PC-9 (cell line): ENCODE data around the gene STEEP1. TPM values are rescaled to one million over a fixed set of nuclear protein-coding genes. Genes with fewer than 3 reads are reported as not detected.

ENCODE experiments used
- BruUV-seq: library from RNA; stranded (reverse); fragments of 400-500 nt; replicated peaks from 2 replicates; lab custom pipeline; 2021; lab: Mats Ljungman, UMichigan
- CTCF ChIA-PET: fragments of 300-600 bp; sonication (Branson Sonifier 250); formaldehyde crosslinking; loops from one replicate; lab custom pipeline; 2022; ENCODE audit warnings: antibody characterized with exemption; lab: Charles Lee
- POLR2A ChIA-PET: fragments of 300-600 bp; sonication (Branson Sonifier 250); formaldehyde crosslinking; loops from one replicate; lab custom pipeline; 2022; ENCODE audit warnings: antibody characterized with exemption; ENCODE audit not compliant: unreplicated experiment; lab: Charles Lee
- DNase-seq, 2 experiments: peaks; one replicate each; pipeline versions ENCODE4 v3.0.0 to v3.0.0-alpha.2; 2015 to 2022; ENCODE audit warnings: mixed read lengths in 1 of 2
- H2AFZ ChIP-seq: fragments of 200-600 bp; sonication (generic); 2 replicates; pipeline ENCODE4 v1.8.1; 2017; ENCODE audit warnings: antibody characterized with exemption
- H3F3A ChIP-seq: fragments of 200-600 bp; sonication (generic); 2 replicates; pipeline ENCODE4 v1.8.1; 2017; ENCODE audit warnings: antibody characterized with exemption, mild to moderate bottlenecking, low read depth; ENCODE audit not compliant: insufficient read depth
- H3K27ac ChIP-seq: fragments of 200-600 bp; sonication (generic); 2 replicates; pipeline ENCODE4 v1.6.1; 2016; ENCODE audit warnings: mixed run types
- H3K27me3 ChIP-seq: fragments of 200-600 bp; sonication (generic); 2 replicates; pipeline ENCODE4 v1.6.1; 2016; ENCODE audit warnings: low read depth, mixed run types; ENCODE audit not compliant: insufficient read depth
- H3K36me3 ChIP-seq: fragments of 200-600 bp; sonication (generic); 2 replicates; pipeline ENCODE4 v1.6.1; 2016; ENCODE audit warnings: low read depth, mixed run types
- H3K4me1 ChIP-seq: fragments of 200-600 bp; sonication (generic); replicated peaks from 2 replicates; pipeline ENCODE4 v1.6.1; 2016; ENCODE audit warnings: mixed run types; ENCODE audit not compliant: insufficient read depth
- H3K4me2 ChIP-seq: fragments of 200-600 bp; sonication (generic); 2 replicates; pipeline ENCODE4 v1.6.1; 2017; ENCODE audit warnings: mixed run types
- H3K4me3 ChIP-seq: fragments of 200-600 bp; sonication (generic); 2 replicates; pipeline ENCODE4 v1.6.1; 2016; ENCODE audit warnings: mixed run types
- H3K79me2 ChIP-seq: fragments of 200-600 bp; sonication (generic); 2 replicates; pipeline ENCODE4 v1.6.1; 2017; ENCODE audit warnings: low read depth, mixed run types
- H3K9me2 ChIP-seq: fragments of 200-600 bp; sonication (generic); 2 replicates; pipeline ENCODE4 v1.8.1; 2017; ENCODE audit warnings: mild to moderate bottlenecking; ENCODE audit not compliant: insufficient read depth
- H3K9me3 ChIP-seq: fragments of 200-600 bp; sonication (generic); 2 replicates; pipeline ENCODE4 v1.8.1; 2016; ENCODE audit warnings: low read depth; ENCODE audit not compliant: insufficient read depth
- H4K20me1 ChIP-seq: fragments of 200-600 bp; sonication (generic); 2 replicates; pipeline ENCODE4 v1.8.1; 2017; ENCODE audit not compliant: insufficient read depth
- EZH2 ChIP-seq: fragments of 200-600 bp; sonication (generic); IDR thresholded peaks from 2 replicates; pipeline ENCODE4 v1.8.0; 2017; ENCODE audit warnings: antibody characterized with exemption, low read depth
- intact Hi-C: fragments of 100-400 bp; cut with micrococcal nuclease; formaldehyde crosslinking; loops from one replicate; pipeline ENCODE4 v1.10.0; 2022; ENCODE audit not compliant: unreplicated experiment
- total RNA-seq: library from RNA; stranded (reverse); gene quantifications from 2 replicates; pipeline ENCODE4 v1.2.3, GENCODE V29; 2021
- TF ChIP-seq, protein P1 (sequence below): fragments of 200-600 bp; sonication (generic); conservative IDR thresholded peaks from 2 replicates; pipeline ENCODE4 v1.6.1; 2017; ENCODE audit warnings: mixed run types, antibody characterized with exemption, mild to moderate bottlenecking, moderate library complexity

Gene STEEP1
- total RNA-seq, 1 experiment from 2014 or later, result 56.5 TPM

DNA sequence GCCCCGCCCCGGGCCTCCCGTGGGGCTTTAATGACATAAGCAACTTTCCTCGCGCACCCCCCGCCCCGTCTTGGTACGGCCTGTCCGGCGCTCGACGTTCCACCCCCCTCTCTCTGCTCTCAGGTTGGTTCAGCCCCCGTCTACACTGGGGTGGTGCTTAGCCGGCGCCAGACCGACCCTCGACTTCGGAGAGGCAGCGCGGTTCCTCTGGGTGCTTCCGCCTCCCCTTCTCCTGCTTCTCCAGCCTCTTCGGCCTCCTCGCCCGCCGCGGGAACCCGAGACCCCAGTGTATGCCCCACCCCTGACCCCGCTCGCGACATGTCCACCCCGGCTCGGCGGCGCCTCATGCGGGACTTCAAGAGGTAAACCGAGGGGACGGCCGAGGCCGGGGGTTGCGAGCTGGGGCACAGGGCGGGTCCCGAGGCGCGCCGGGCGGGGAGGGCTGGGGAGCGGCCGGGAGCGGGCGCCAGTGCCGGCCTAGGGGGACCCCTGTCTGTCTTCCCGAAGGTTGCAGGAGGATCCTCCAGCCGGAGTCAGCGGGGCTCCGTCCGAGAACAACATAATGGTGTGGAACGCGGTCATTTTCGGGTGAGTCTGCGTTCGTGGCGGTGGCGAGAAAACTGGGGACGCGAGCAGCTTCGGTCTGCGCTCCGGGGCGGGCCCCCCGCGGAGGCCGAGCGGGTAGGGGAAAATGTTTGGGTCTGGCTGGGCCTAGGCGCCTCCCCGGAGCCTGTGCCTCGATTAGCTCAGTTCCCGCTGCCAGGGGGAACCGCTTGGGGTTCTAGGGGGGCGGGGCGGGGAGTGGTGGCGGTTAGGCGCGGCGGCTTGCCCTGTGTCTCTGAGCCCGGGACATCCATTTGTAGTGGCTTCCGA lies 9.4 kb upstream of the STEEP1 start, which contains the start of gene UBE2A:
Gene UBE2A, plus strand, starts transcription at position 170 of the 873 bp plus-strand sequence. Its CDS starts 149 bp downstream, at position 319.
- H3K4me2 ChIP-seq, result peak within 1 kb of the TSS; percentile 98
- peak; percentile 86 to 93 for DNase-seq
- no peaks in the 10 kb centered on the region for H3K9me2 ChIP-seq
- H3K4me1 ChIP-seq, result peaks cover 27% of the 10 kb centered on the region
- ChIA-PET CTCF (interaction anchor here (0.6 to 1.0 kb wide), 5 partner anchors 37 to 97 kb away, joined by 3 to 6 read pairs (median 4); no protein-coding TSS in a partner anchor), POLR2A (interaction anchor here (0.5 to 0.8 kb wide), 6 partner anchors 9 to 1764 kb away, joined by 3 to 11 read pairs (median 4); partner anchors contain the start of gene STEEP1)
- intact Hi-C loops, result loop anchor here (1.0 to 5.0 kb wide), 3 partner anchors 9 to 118 kb away; partner anchors contain the start of genes SEPTIN6 and STEEP1
- no peaks in the 10 kb centered on the region for H3K9me3 ChIP-seq
- peak within 1 kb of the TSS; percentile 87 for H2AFZ ChIP-seq
- peak within 1 kb of the TSS; percentile 83 for H3K27ac ChIP-seq
- H3K27me3 ChIP-seq, result no peaks in the 10 kb centered on the region
- peaks cover 21% of the 10 kb centered on the region for H3F3A ChIP-seq
- peaks cover 10% of the 10 kb centered on the region; the same call in 1 of the 2 replicates for H3K36me3 ChIP-seq
- peaks cover 23% of the 10 kb centered on the region for H3K79me2 ChIP-seq
- peak within 1 kb of the TSS; percentile 83 for H3K4me3 ChIP-seq
- TF ChIP-seq EZH2, result no peak
- TF ChIP-seq, protein P1, sequence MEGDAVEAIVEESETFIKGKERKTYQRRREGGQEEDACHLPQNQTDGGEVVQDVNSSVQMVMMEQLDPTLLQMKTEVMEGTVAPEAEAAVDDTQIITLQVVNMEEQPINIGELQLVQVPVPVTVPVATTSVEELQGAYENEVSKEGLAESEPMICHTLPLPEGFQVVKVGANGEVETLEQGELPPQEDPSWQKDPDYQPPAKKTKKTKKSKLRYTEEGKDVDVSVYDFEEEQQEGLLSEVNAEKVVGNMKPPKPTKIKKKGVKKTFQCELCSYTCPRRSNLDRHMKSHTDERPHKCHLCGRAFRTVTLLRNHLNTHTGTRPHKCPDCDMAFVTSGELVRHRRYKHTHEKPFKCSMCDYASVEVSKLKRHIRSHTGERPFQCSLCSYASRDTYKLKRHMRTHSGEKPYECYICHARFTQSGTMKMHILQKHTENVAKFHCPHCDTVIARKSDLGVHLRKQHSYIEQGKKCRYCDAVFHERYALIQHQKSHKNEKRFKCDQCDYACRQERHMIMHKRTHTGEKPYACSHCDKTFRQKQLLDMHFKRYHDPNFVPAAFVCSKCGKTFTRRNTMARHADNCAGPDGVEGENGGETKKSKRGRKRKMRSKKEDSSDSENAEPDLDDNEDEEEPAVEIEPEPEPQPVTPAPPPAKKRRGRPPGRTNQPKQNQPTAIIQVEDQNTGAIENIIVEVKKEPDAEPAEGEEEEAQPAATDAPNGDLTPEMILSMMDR, result peak; percentile 61; the same call in 1 of the 2 replicates
- BruUV-seq, result no TSS peak
- H4K20me1 ChIP-seq, result no peaks in the 10 kb centered on the region

DNA sequence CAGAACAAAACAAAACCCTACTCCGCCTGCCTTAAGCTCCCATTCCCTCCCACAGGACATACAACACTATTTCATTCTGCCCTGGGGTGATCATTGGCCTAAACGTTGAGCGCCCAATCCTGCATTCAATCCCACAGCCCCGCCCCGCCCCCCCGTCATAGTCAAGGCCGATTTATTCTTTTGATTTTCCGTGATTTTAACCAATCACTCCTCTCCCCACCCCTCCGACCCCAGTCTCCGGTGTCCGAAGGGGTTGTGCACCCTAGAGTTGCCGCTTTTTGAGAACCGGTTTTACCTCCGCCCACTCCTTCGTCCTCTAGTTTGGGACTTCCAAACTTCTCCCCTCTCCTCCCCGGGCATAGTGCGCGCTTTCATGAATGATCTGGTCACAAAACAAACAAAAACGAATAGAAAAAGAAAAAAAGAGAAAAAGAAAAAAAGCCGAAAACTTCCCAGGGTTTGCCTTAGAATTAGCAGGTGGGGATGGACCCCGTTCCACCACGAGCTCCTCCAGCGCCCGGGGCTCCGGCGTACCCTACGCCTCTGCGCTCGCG lies 8.7 kb upstream of the STEEP1 start:
- DNase-seq, result peak; percentile 65 to 75
- intact Hi-C loops, result loop anchor here (1.0 to 5.0 kb wide), 3 partner anchors 9 to 118 kb away; partner anchors contain the start of genes SEPTIN6 and STEEP1

More for the DNA sequence above, 8.7 kb upstream of the STEEP1 start:
- POLR2A ChIA-PET, result interaction anchor here (0.5 to 0.8 kb wide), 7 partner anchors 9 to 171 kb away, joined by 3 to 11 read pairs (median 8); partner anchors contain the start of gene STEEP1
- Histone ChIP-seq H3K4me1 (peaks cover 27% of the 10 kb centered on the region), H3K9me3 (no peaks in the 10 kb centered on the region), H3K27me3 (no peaks in the 10 kb centered on the region), H3K27ac (peak overlapping the region; percentile 83), H3K4me3 (peak overlapping the region; percentile 83), H3F3A (peaks cover 21% of the 10 kb centered on the region), H3K36me3 (peaks cover 10% of the 10 kb centered on the region; the same call in 1 of the 2 replicates), H3K79me2 (peaks cover 23% of the 10 kb centered on the region), H4K20me1 (no peaks in the 10 kb centered on the region), H2AFZ (peak overlapping the region; percentile 87), H3K9me2 (no peaks in the 10 kb centered on the region), H3K4me2 (peak overlapping the region; percentile 98)
- no peak for TF ChIP-seq EZH2
- TF ChIP-seq, protein P1, result no peak
- CTCF ChIA-PET, result interaction anchor here (0.7 to 1.2 kb wide), 5 partner anchors 13 to 985 kb away, joined by 3 to 6 read pairs (median 4); no protein-coding TSS in a partner anchor
- BruUV-seq, result no TSS peak
